Activated CD8-positive, alpha-beta memory T cell treated with anti-CD3 and anti-CD28 coated beads, Interleukin-2, amount 50 U/mL, for 4 hours (primary cell): ENCODE measurements around the gene APLNR.
"Not testable (repeated sequence)": the region's sequence is repeated elsewhere in the genome, so short reads cannot be mapped to it uniquely, and the experiment has no call there.

Experiments
- DNase-seq: peaks from one replicate; pipeline ENCODE4 v3.0.0-alpha.2; 2020

Gene APLNR

GRCh38 chr11:57237204-57237681 lies at the start of gene APLNR:
APLNR (minus strand) TSS chr11:57237250; CDS start chr11:57237004, 246 bp downstream.
- no peak for DNase-seq

- DNase-seq: no peak
Measured at GRCh38 chr11:57283231-57283990, 46.4 kb upstream of the APLNR start.

- DNase-seq: not testable (repeated sequence)
Measured at GRCh38 chr11:57281546-57281945, 44.5 kb upstream of the APLNR start.

- no peak for DNase-seq
Measured at GRCh38 chr11:57279116-57279515, 42.1 kb upstream of the APLNR start.

GRCh38 chr11:57278721-57279095 lies 41.7 kb upstream of the APLNR start:
- no peak for DNase-seq

GRCh38 chr11:57277845-57278720 lies 41.0 kb upstream of the APLNR start:
- peak; percentile 24 for DNase-seq

GRCh38 chr11:57276971-57277675 lies 40.1 kb upstream of the APLNR start:
- DNase-seq: no peak

GRCh38 chr11:57276169-57276970 lies 39.3 kb upstream of the APLNR start:
- no peak for DNase-seq

- no peak for DNase-seq
Measured at GRCh38 chr11:57275582-57275981, 38.5 kb upstream of the APLNR start.

- no peak for DNase-seq
Measured at GRCh38 chr11:57274904-57275498, 38.0 kb upstream of the APLNR start.

- DNase-seq: no peak
Measured at GRCh38 chr11:57273448-57274058, 36.5 kb upstream of the APLNR start.

GRCh38 chr11:57269571-57270021 lies 32.5 kb upstream of the APLNR start:
- DNase-seq: no peak

GRCh38 chr11:57266157-57266556 lies 29.1 kb upstream of the APLNR start:
- no peak for DNase-seq

- DNase-seq: no peak
Measured at GRCh38 chr11:57263351-57263750, 26.3 kb upstream of the APLNR start.

- DNase-seq: no peak
Measured at GRCh38 chr11:57262157-57262556, 25.1 kb upstream of the APLNR start.

- no peak for DNase-seq
Measured at GRCh38 chr11:57260937-57261783, 24.1 kb upstream of the APLNR start.

GRCh38 chr11:57256119-57256518 lies 19.1 kb upstream of the APLNR start:
- DNase-seq: no peak

GRCh38 chr11:57255618-57256017 lies 18.6 kb upstream of the APLNR start:
- DNase-seq: no peak

GRCh38 chr11:57254631-57255030 lies 17.6 kb upstream of the APLNR start:
- DNase-seq: no peak

- no peak for DNase-seq
Measured at GRCh38 chr11:57251491-57252104, 14.5 kb upstream of the APLNR start.
